Erythroblast (primary cell): Measurements from ENCODE around the gene KLHL7.

Experiments
- DNase-seq, 2 experiments: peaks; one replicate each; lab custom pipeline; 2025; lab: John Stamatoyannopoulos, UW
- GATA1 ChIP-seq: IDR thresholded peaks from 2 replicates; pipeline ENCODE4 v1.6.1; 2011; ENCODE audit warnings: low read depth, mild to moderate bottlenecking, control low read depth, low read length, moderate library complexity
- POLR2A ChIP-seq: IDR thresholded peaks from 2 replicates; pipeline ENCODE4 v1.6.1; 2011; ENCODE audit warnings: mild to moderate bottlenecking, low read length

The KLHL7 gene

DNA sequence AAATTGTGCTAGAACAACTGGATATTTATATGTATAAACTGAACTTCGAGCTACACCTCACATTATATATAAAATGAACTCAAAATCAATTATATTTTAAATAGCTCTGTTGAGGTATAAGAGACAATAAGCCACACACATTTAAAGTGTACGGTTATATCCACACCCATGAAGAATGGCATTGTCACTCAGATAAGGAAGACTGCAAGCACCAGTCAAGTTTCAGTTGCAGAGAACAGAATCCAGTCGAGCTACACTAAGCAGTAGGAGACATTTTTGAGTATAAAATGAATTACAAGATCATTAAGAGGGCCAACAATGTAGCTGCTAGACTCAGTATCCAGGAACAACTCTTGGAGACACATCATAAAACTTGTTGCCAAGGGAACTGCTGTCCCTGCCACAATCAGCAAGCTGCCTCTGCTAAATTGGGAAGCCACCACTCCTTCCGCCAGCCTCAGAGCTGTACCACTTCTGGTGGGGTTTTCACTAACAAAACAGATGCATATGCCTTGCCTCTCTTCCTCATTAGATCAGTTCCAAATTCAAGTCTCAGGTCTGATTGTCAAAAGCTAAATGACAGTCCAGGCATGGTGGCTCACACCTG is 121.4 kb downstream of the KLHL7 start:
- peak; percentile 16 to 37 for DNase-seq
- TF ChIP-seq POLR2A: no peak
- no peak for TF ChIP-seq GATA1
